IMR-90 (cell line): Measurements from ENCODE around the gene ACOT7. TPM values are rescaled to one million over a fixed set of nuclear protein-coding genes. Genes with fewer than 3 reads are reported as not detected.

Experiments
- ATAC-seq: fragments of 200-7000 bp; cut with Tn5 transposase; 2 replicates; pipeline ENCODE4 v1.9.1; 2020; ENCODE audit warnings: low read depth, mild to moderate bottlenecking, moderate library complexity
- BruUV-seq: library from RNA; stranded (reverse); fragments of 400-500 nt; replicated peaks from 2 replicates; lab custom pipeline; 2021; lab: Mats Ljungman, UMichigan
- CTCF ChIA-PET: fragments of 300-600 bp; formaldehyde crosslinking; extraction: SDS; loops from one replicate; lab custom pipeline; 2021; ENCODE audit warnings: antibody characterized with exemption; lab: Yijun Ruan, JAX
- POLR2A ChIA-PET: fragments of 300-600 bp; sonication (Branson Sonifier 250); formaldehyde crosslinking; loops from one replicate; lab custom pipeline; 2022; ENCODE audit warnings: antibody characterized with exemption; ENCODE audit not compliant: unreplicated experiment; lab: Charles Lee
- DNase-seq: peaks from one replicate; pipeline ENCODE4 v3.0.0; 2013
- H2AFZ ChIP-seq: replicated peaks from 2 replicates; pipeline ENCODE3; 2013; ENCODE audit warnings: low read length, mild to moderate bottlenecking; ENCODE audit not compliant: poor library complexity
- H2AK5ac ChIP-seq: 2 replicates; pipeline ENCODE4 v1.6.1; 2013; ENCODE audit warnings: low read depth, low read length, inconsistent platforms
- H2AK9ac ChIP-seq: replicated peaks from 2 replicates; pipeline ENCODE3; 2013; ENCODE audit warnings: mild to moderate bottlenecking, low read depth, low read length, moderate library complexity; ENCODE audit not compliant: poor library complexity
- H2BK120ac ChIP-seq: 2 replicates; pipeline ENCODE4 v1.6.1; 2013; ENCODE audit warnings: low read depth, low read length, inconsistent platforms
- H2BK15ac ChIP-seq: 3 replicates; pipeline ENCODE4 v1.6.1; 2013; ENCODE audit warnings: low read depth, low read length, inconsistent platforms
- H2BK20ac ChIP-seq: 2 replicates; pipeline ENCODE4 v1.6.1; 2013; ENCODE audit warnings: low read depth, mild to moderate bottlenecking, inconsistent platforms, low read length, moderate library complexity
- H2BK5ac ChIP-seq: 2 replicates; pipeline ENCODE4 v1.6.1; 2013; ENCODE audit warnings: mild to moderate bottlenecking, low read depth, low read length, inconsistent platforms; ENCODE audit not compliant: poor library complexity, severe bottlenecking
- H3K14ac ChIP-seq: replicated peaks from 2 replicates; pipeline ENCODE4 v1.6.1; 2013; ENCODE audit warnings: low read depth, low read length, inconsistent platforms
- H3K18ac ChIP-seq: 2 replicates; pipeline ENCODE4 v1.6.1; 2013; ENCODE audit warnings: low read depth, low read length, control low read depth
- H3K23ac ChIP-seq: 2 replicates; pipeline ENCODE4 v1.6.1; 2013; ENCODE audit warnings: low read depth, low read length, inconsistent platforms
- H3K27ac ChIP-seq: 2 replicates; pipeline ENCODE4 v1.5.1; 2013; ENCODE audit warnings: mild to moderate bottlenecking, control low read depth, low read length; ENCODE audit not compliant: insufficient read depth
- H3K27me3 ChIP-seq: 2 replicates; pipeline ENCODE4 v1.6.1; 2013; ENCODE audit warnings: low read length; ENCODE audit not compliant: control insufficient read depth, insufficient read depth
- H3K36me3 ChIP-seq: 2 replicates; pipeline ENCODE4 v1.6.1; 2013; ENCODE audit warnings: low read length, mixed read lengths; ENCODE audit not compliant: control insufficient read depth, insufficient read depth
- H3K4ac ChIP-seq: 2 replicates; pipeline ENCODE4 v1.6.1; 2013; ENCODE audit warnings: low read depth, low read length, inconsistent platforms
- H3K4me1 ChIP-seq: 2 replicates; pipeline ENCODE4 v1.6.1; 2013; ENCODE audit warnings: low read length, mixed read lengths; ENCODE audit not compliant: control insufficient read depth, insufficient read depth
- H3K4me2 ChIP-seq: 2 replicates; pipeline ENCODE4 v1.6.1; 2013; ENCODE audit warnings: low read depth, mild to moderate bottlenecking, control low read depth, low read length, moderate library complexity
- H3K4me3 ChIP-seq: 2 replicates; pipeline ENCODE4 v1.5.1; 2013; ENCODE audit warnings: low read depth, mild to moderate bottlenecking, control low read depth, low read length, moderate library complexity; ENCODE audit not compliant: insufficient read depth
- H3K56ac ChIP-seq: 2 replicates; pipeline ENCODE4 v1.6.1; 2013; ENCODE audit warnings: low read length, inconsistent platforms; ENCODE audit not compliant: insufficient read depth; ENCODE audit errors: extremely low read depth
- H3K79me1 ChIP-seq, 2 experiments: 2 replicates each; pipeline ENCODE4 v1.6.1; 2013; ENCODE audit warnings: low read length in 2 of 2, inconsistent platforms in 1 of 2, low read depth in 1 of 2
- H3K9ac ChIP-seq: 2 replicates; pipeline ENCODE4 v1.6.1; 2013; ENCODE audit warnings: low read depth, low read length, control low read depth
- H3K9me1 ChIP-seq: 2 replicates; pipeline ENCODE4 v1.6.1; 2013; ENCODE audit warnings: low read length, inconsistent platforms; ENCODE audit not compliant: insufficient read depth
- H3K9me3 ChIP-seq: 2 replicates; pipeline ENCODE4 v1.6.1; 2013; ENCODE audit warnings: low read length; ENCODE audit not compliant: control insufficient read depth, insufficient read depth
- H4K20me1 ChIP-seq: 2 replicates; pipeline ENCODE4 v1.6.1; 2013; ENCODE audit warnings: low read length, inconsistent platforms; ENCODE audit not compliant: insufficient read depth
- H4K5ac ChIP-seq: 2 replicates; pipeline ENCODE4 v1.6.1; 2013; ENCODE audit warnings: mild to moderate bottlenecking, low read depth, low read length, control low read depth
- H4K8ac ChIP-seq, 2 experiments: 2 replicates each; pipeline ENCODE4 v1.6.1; 2013; ENCODE audit warnings: low read depth in 2 of 2, low read length in 2 of 2, control low read depth in 1 of 2, inconsistent platforms in 1 of 2
- H4K91ac ChIP-seq: 2 replicates; pipeline ENCODE4 v1.6.1; 2013; ENCODE audit warnings: low read depth, low read length, inconsistent platforms; ENCODE audit not compliant: insufficient read depth
- BHLHE40 ChIP-seq: fragments of 150-350 bp; IDR thresholded peaks from 2 replicates; pipeline ENCODE4 v1.6.1; 2016; ENCODE audit warnings: mild to moderate bottlenecking, low read depth, low read length
- CHD1 ChIP-seq: IDR thresholded peaks from 2 replicates; pipeline ENCODE4 v1.6.1; 2012; ENCODE audit warnings: low read depth, low read length, improper control_type of control experiment
- CTCF ChIP-seq: conservative IDR thresholded peaks from 2 replicates; pipeline ENCODE4 v1.5.1; 2012; ENCODE audit warnings: mild to moderate bottlenecking, low read depth, low read length, improper control_type of control experiment
- FOS ChIP-seq: fragments of 150-350 bp; IDR thresholded peaks from 2 replicates; pipeline ENCODE4 v1.6.1; 2016; ENCODE audit warnings: low read depth, low read length
- MAFK ChIP-seq: IDR thresholded peaks from 2 replicates; pipeline ENCODE4 v1.6.1; 2012; ENCODE audit warnings: low read depth, low read length, improper control_type of control experiment
- MAZ ChIP-seq: IDR thresholded peaks from 2 replicates; pipeline ENCODE4 v1.6.1; 2012; ENCODE audit warnings: low read depth, mild to moderate bottlenecking, low read length, improper control_type of control experiment, moderate library complexity, borderline replicate concordance
- MXI1 ChIP-seq: IDR thresholded peaks from 2 replicates; pipeline ENCODE4 v1.6.1; 2012; ENCODE audit warnings: low read depth, mild to moderate bottlenecking, low read length, moderate library complexity, borderline replicate concordance
- NFE2L2 ChIP-seq: fragments of 150-350 bp; IDR thresholded peaks from 2 replicates; pipeline ENCODE4 v1.6.1; 2016; ENCODE audit warnings: low read depth, mild to moderate bottlenecking, low read length
- POLR2A ChIP-seq: IDR thresholded peaks from 2 replicates; pipeline ENCODE4 v1.6.1; 2012; ENCODE audit warnings: mild to moderate bottlenecking, low read depth, low read length
- RAD21 ChIP-seq: IDR thresholded peaks from 2 replicates; pipeline ENCODE4 v1.6.1; 2012; ENCODE audit warnings: low read length, improper control_type of control experiment
- RCOR1 ChIP-seq: IDR thresholded peaks from 2 replicates; pipeline ENCODE4 v1.6.1; 2012; ENCODE audit warnings: mild to moderate bottlenecking, low read length, improper control_type of control experiment; ENCODE audit not compliant: insufficient replicate concordance
- RFX5 ChIP-seq: IDR thresholded peaks from 2 replicates; pipeline ENCODE4 v1.8.0; 2012; ENCODE audit warnings: low read depth, mild to moderate bottlenecking, low read length, moderate library complexity
- SMC3 ChIP-seq: fragments of 150-350 bp; IDR thresholded peaks from 2 replicates; pipeline ENCODE4 v1.6.1; 2016; ENCODE audit warnings: low read depth, mild to moderate bottlenecking, antibody characterized with exemption, low read length, moderate library complexity
- WGBS, 2 experiments: methylation state at CpG; one replicate each; pipeline versions ENCODE4 v1.1.5 to v1.1.7; 2013; ENCODE audit warnings: missing lambda C conversion rate in 2 of 2; ENCODE audit not compliant: insufficient read length in 1 of 2; ENCODE audit errors: extremely low coverage in 2 of 2; 5-methylcytosine and 5-hydroxymethylcytosine counted together
- dilution Hi-C: fragments of 300-500 bp; cut with HindIII; formaldehyde crosslinking; loops from one replicate; pipeline ENCODE4 v1.14.3; 2018; ENCODE audit warnings: low sequenced_read_pairs; ENCODE audit not compliant: unreplicated experiment
- in situ Hi-C: fragments of 300-500 bp; cut with MboI; formaldehyde crosslinking; loops from 3 replicates; pipeline ENCODE4 v1.14.3; 2019; ENCODE audit warnings: low sequenced_read_pairs, inconsistent platforms, mixed read lengths
- intact Hi-C: fragments of 100-400 bp; cut with micrococcal nuclease; formaldehyde crosslinking; loops from 2 replicates; pipeline ENCODE4 v1.10.0; 2022
- polyA plus RNA-seq, 3 experiments: library from polyadenylated mRNA; depleted of rRNA; stranded (reverse); fragments of >200 nt; gene quantifications; 2 replicates each; pipeline ENCODE4 v1.2.3, GENCODE V29; 2012; ENCODE audit warnings: low replicate concordance in 1 of 3
- total RNA-seq: library from RNA; depleted of rRNA; stranded (reverse); fragments of >200 nt; gene quantifications from 2 replicates; pipeline ENCODE4 v1.2.3, GENCODE V29; 2012
- TF ChIP-seq, protein P1 (sequence below): fragments of 150-350 bp; IDR thresholded peaks from 2 replicates; pipeline ENCODE4 v1.6.1; 2016; ENCODE audit warnings: low read depth, mild to moderate bottlenecking, low read length, moderate library complexity, borderline replicate concordance
- TF ChIP-seq, protein P2 (sequence below): fragments of 150-350 bp; IDR thresholded peaks from 2 replicates; pipeline ENCODE4 v1.6.1; 2017; ENCODE audit warnings: mild to moderate bottlenecking, antibody characterized with exemption, low read length, low read depth

The ACOT7 gene
- total and polyA plus RNA-seq, 2 of the 4 experiments (the other 2 are of a cell fraction) = 51.6 to 242 TPM

DNA sequence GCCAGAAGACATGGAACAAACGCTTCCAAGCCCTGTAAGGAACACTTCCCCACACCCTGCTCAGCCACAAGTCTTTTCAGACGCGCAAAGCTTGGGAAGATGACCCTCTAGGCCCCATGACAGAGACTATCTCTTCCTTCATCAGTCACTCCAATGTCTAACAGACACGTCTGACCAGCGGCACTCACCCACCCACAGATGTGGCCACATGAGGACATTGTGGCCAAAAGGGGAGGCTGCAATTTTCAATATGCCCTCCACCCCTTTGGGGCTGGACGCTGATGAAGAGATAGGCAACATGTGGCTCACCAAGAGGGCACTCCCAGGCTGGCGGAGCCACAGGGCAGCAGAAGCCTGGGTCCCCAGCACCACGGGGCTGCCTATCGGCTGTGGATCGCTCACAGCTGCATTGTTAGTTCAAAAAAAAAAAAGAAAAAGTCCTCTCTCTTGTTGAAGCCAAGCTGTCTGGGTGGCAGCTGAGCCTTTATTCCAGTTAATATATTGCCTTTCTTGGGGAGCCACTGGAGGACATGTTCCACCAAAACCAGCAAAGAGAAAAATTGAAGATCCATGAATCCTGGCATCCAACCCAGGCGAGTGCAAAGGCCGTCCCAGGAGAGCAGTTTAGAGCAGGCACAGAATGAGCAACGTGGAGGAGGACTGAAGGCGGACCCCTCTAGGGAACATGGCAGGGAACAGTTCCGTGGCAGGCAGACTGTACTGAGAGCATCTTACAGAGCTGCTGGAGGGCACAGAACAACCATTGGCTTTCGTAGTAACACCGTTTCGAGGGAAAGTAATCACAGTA, 80.0 kb downstream of the ACOT7 start:
- H2BK15ac ChIP-seq = no peak overlapping the region
- H3K18ac ChIP-seq = no peak overlapping the region
- peaks cover 0 to 4% of the 10 kb centered on the region in 2 experiments; a peak in 1 of 4 replicates for H3K79me1 ChIP-seq
- no peak overlapping the region for H4K91ac ChIP-seq
- 93% methylated on average over 8 of the region's 18 CpGs; no CpG with 5 or more reads in 1 of the 2 experiments for WGBS, 2 experiments
- intact Hi-C loops (no loop called here), dilution Hi-C loops (no loop called here), in situ Hi-C loops (no loop called here)
- H4K5ac ChIP-seq = no peak overlapping the region
- H3K9me3 ChIP-seq = no peaks in the 10 kb centered on the region
- H2BK120ac ChIP-seq = no peak overlapping the region
- no peak overlapping the region for H3K4me2 ChIP-seq
- peaks cover 8% of the 10 kb centered on the region; the same call in 1 of the 2 replicates for H3K9me1 ChIP-seq
- H3K27me3 ChIP-seq = no peaks in the 10 kb centered on the region
- CTCF ChIA-PET = no interaction called here
- H2AFZ ChIP-seq = no peak overlapping the region
- H3K23ac ChIP-seq = no peak overlapping the region
- TF ChIP-seq MAFK (no peak), CHD1 (no peak), CTCF (no peak), FOS (no peak), RFX5 (no peak), MAZ (no peak), RAD21 (no peak), POLR2A (no peak), SMC3 (no peak), MXI1 (no peak), BHLHE40 (no peak), NFE2L2 (no peak), RCOR1 (no peak)
- TF ChIP-seq, protein P1, sequence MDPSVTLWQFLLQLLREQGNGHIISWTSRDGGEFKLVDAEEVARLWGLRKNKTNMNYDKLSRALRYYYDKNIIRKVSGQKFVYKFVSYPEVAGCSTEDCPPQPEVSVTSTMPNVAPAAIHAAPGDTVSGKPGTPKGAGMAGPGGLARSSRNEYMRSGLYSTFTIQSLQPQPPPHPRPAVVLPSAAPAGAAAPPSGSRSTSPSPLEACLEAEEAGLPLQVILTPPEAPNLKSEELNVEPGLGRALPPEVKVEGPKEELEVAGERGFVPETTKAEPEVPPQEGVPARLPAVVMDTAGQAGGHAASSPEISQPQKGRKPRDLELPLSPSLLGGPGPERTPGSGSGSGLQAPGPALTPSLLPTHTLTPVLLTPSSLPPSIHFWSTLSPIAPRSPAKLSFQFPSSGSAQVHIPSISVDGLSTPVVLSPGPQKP = no peak
- TF ChIP-seq, protein P2, sequence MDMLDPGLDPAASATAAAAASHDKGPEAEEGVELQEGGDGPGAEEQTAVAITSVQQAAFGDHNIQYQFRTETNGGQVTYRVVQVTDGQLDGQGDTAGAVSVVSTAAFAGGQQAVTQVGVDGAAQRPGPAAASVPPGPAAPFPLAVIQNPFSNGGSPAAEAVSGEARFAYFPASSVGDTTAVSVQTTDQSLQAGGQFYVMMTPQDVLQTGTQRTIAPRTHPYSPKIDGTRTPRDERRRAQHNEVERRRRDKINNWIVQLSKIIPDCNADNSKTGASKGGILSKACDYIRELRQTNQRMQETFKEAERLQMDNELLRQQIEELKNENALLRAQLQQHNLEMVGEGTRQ = no peak
- no peak overlapping the region for H3K4ac ChIP-seq
- no peak overlapping the region for H2AK9ac ChIP-seq
- no peak overlapping the region for H3K14ac ChIP-seq
- POLR2A ChIA-PET = interaction anchor here (0.6 kb wide), 1 partner anchor 69 kb away, joined by 4 read pairs; no protein-coding TSS in a partner anchor
- H3K4me1 ChIP-seq = peaks cover 5% of the 10 kb centered on the region; the same call in 1 of the 2 replicates
- DNase-seq (no peak), ATAC-seq (no peak)
- H2BK20ac ChIP-seq = no peak overlapping the region
- 0 out of 2 replicates have a peak, but pooled peaks cover 2% of the 10 kb centered on the region for H3K36me3 ChIP-seq
- no peak overlapping the region for H3K4me3 ChIP-seq
- no peak overlapping the region for H3K56ac ChIP-seq
- H2AK5ac ChIP-seq = no peak overlapping the region
- H2BK5ac ChIP-seq = no peak overlapping the region
- H3K27ac ChIP-seq = no peak overlapping the region
- no peak overlapping the region for H4K8ac ChIP-seq
- no peak overlapping the region for H3K9ac ChIP-seq
- no TSS peak for BruUV-seq
- no peaks in the 10 kb centered on the region for H4K20me1 ChIP-seq
